SK-N-SH (cell line): ENCODE measurements around the gene CELF2.

Experiments
- POLR2AphosphoS5 ChIP-seq: IDR thresholded peaks from 2 replicates; pipeline ENCODE4 v1.6.1; 2012; ENCODE audit warnings: low read depth, low read length
- TCF12 ChIP-seq: IDR thresholded peaks from 2 replicates; pipeline ENCODE4 v1.4.0; 2012
- TEAD4 ChIP-seq: IDR thresholded peaks from 2 replicates; pipeline ENCODE4 v1.4.0; 2012; ENCODE audit warnings: mild to moderate bottlenecking, borderline replicate concordance; ENCODE audit not compliant: insufficient read depth
- TF ChIP-seq, protein P1 (sequence below): fragments of 200-600 bp; sonication (generic); IDR thresholded peaks from 2 replicates; pipeline ENCODE4 v1.6.1; 2017; ENCODE audit warnings: antibody characterized with exemption, mild to moderate bottlenecking, moderate library complexity
- TF ChIP-seq, protein P2 (sequence below): IDR thresholded peaks from 2 replicates; pipeline ENCODE4 v1.4.0; 2012; ENCODE audit warnings: low read depth, borderline replicate concordance
- TF ChIP-seq, protein P3 (sequence below): fragments of 150-350 bp; IDR thresholded peaks from 2 replicates; pipeline ENCODE4 v1.6.1; 2016; ENCODE audit warnings: mild to moderate bottlenecking, low read depth, low read length

DNA sequence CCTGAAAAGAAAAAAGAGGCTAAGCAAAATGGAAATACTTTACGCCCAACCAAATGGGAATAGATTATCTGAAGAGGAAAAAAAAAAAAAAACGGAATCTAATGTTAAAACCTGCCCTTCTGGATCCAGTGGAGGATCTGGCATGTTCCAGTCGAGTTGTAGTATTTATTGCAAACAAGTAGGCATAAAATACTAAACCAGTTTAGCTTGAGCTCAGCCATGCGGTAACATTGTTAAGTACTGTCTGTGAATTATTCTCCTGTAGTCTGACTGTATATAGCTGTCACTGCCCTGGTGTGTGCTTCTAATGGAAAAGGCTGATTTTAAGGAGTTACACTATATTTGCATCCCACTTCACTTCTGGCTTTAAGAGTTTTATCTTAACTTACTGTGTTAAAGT lies 40.3 kb downstream of the CELF2 start:
- TF ChIP-seq, protein P1, sequence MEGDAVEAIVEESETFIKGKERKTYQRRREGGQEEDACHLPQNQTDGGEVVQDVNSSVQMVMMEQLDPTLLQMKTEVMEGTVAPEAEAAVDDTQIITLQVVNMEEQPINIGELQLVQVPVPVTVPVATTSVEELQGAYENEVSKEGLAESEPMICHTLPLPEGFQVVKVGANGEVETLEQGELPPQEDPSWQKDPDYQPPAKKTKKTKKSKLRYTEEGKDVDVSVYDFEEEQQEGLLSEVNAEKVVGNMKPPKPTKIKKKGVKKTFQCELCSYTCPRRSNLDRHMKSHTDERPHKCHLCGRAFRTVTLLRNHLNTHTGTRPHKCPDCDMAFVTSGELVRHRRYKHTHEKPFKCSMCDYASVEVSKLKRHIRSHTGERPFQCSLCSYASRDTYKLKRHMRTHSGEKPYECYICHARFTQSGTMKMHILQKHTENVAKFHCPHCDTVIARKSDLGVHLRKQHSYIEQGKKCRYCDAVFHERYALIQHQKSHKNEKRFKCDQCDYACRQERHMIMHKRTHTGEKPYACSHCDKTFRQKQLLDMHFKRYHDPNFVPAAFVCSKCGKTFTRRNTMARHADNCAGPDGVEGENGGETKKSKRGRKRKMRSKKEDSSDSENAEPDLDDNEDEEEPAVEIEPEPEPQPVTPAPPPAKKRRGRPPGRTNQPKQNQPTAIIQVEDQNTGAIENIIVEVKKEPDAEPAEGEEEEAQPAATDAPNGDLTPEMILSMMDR: no peak
- TF ChIP-seq, protein P2, sequence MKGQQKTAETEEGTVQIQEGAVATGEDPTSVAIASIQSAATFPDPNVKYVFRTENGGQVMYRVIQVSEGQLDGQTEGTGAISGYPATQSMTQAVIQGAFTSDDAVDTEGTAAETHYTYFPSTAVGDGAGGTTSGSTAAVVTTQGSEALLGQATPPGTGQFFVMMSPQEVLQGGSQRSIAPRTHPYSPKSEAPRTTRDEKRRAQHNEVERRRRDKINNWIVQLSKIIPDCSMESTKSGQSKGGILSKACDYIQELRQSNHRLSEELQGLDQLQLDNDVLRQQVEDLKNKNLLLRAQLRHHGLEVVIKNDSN: no peak
- TF ChIP-seq TCF12 (no peak), POLR2AphosphoS5 (no peak), TEAD4 (no peak)
- TF ChIP-seq, protein P3, sequence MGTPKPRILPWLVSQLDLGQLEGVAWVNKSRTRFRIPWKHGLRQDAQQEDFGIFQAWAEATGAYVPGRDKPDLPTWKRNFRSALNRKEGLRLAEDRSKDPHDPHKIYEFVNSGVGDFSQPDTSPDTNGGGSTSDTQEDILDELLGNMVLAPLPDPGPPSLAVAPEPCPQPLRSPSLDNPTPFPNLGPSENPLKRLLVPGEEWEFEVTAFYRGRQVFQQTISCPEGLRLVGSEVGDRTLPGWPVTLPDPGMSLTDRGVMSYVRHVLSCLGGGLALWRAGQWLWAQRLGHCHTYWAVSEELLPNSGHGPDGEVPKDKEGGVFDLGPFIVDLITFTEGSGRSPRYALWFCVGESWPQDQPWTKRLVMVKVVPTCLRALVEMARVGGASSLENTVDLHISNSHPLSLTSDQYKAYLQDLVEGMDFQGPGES: no peak
